H1 (cell line): ENCODE measurements around the gene ANAPC1. TPM values are rescaled to one million over a fixed set of nuclear protein-coding genes. Genes with fewer than 3 reads are reported as not detected.

Experiments used
- CTCF ChIA-PET: fragments of 300-600 bp; sonication (Branson Sonifier 250); formaldehyde crosslinking; loops from one replicate; lab custom pipeline; 2021; ENCODE audit not compliant: partially characterized antibody; lab: Charles Lee
- POLR2A ChIA-PET: fragments of 300-600 bp; sonication (Branson Sonifier 250); formaldehyde crosslinking; loops from one replicate; lab custom pipeline; 2021; ENCODE audit warnings: inconsistent platforms; ENCODE audit not compliant: partially characterized antibody; lab: Charles Lee
- DNase-seq, 2 experiments: peaks; one replicate each; pipeline versions ENCODE4 v3.0.0 to v3.0.0-alpha.2; 2010 to 2022; ENCODE audit warnings: low spot score in 2 of 2, low read depth in 1 of 2, mixed read lengths in 1 of 2
- FAIRE-seq: peaks from 2 replicates; lab custom pipeline; 2011; peaks lifted over from hg19 to GRCh38; lab: Jason Lieb, UNC
- H2AFZ ChIP-seq: 2 replicates; pipeline ENCODE4 v1.8.1; 2012; ENCODE audit warnings: low read length, inconsistent platforms
- H2AK5ac ChIP-seq: 2 replicates; pipeline ENCODE4 v1.6.1; 2013; ENCODE audit warnings: low read depth, low read length
- H2BK120ac ChIP-seq: replicated peaks from 2 replicates; pipeline ENCODE3; 2013; ENCODE audit warnings: low read depth, low read length, inconsistent platforms
- H2BK12ac ChIP-seq: 2 replicates; pipeline ENCODE4 v1.6.1; 2013; ENCODE audit warnings: low read depth, low read length
- H2BK15ac ChIP-seq: 2 replicates; pipeline ENCODE4 v1.6.1; 2013; ENCODE audit warnings: low read length
- H2BK20ac ChIP-seq: 2 replicates; pipeline ENCODE4 v1.6.1; 2013; ENCODE audit warnings: low read length
- H2BK5ac ChIP-seq: 2 replicates; pipeline ENCODE4 v1.6.1; 2013; ENCODE audit warnings: low read depth, low read length
- H3K14ac ChIP-seq: 2 replicates; pipeline ENCODE4 v1.6.1; 2013; ENCODE audit warnings: inconsistent platforms; ENCODE audit not compliant: insufficient read length
- H3K18ac ChIP-seq: 2 replicates; pipeline ENCODE4 v1.6.1; 2013; ENCODE audit warnings: low read length; ENCODE audit errors: extremely low read depth
- H3K23ac ChIP-seq: 2 replicates; pipeline ENCODE4 v1.6.1; 2013; ENCODE audit warnings: inconsistent platforms; ENCODE audit not compliant: insufficient read length
- H3K23me2 ChIP-seq: 2 replicates; pipeline ENCODE4 v1.6.1; 2013; ENCODE audit warnings: low read depth, low read length
- H3K27ac ChIP-seq: 2 replicates; pipeline ENCODE4 v1.6.1; 2011; ENCODE audit warnings: low read depth, low read length, inconsistent platforms
- H3K27me3 ChIP-seq, 4 experiments: replicated peaks in 1 of 4; 1 replicate in 1 of 4; 2 replicates in 3 of 4; pipeline versions ENCODE4 v1.6.1 to v1.8.1; 2011 to 2013; ENCODE audit warnings: low read length in 3 of 4, mild to moderate bottlenecking in 3 of 4, inconsistent platforms in 2 of 4, mixed read lengths in 2 of 4, moderate library complexity in 1 of 4; ENCODE audit not compliant: control insufficient read depth in 3 of 4, insufficient read depth in 3 of 4; ENCODE audit errors: extremely low read depth in 1 of 4
- H3K36me3 ChIP-seq, 4 experiments: 2 replicates each; pipeline versions ENCODE4 v1.6.1 to v1.8.1; 2011 to 2013; ENCODE audit warnings: mild to moderate bottlenecking in 4 of 4, low read length in 3 of 4, moderate library complexity in 2 of 4, control low read depth in 1 of 4, inconsistent platforms in 1 of 4; ENCODE audit not compliant: insufficient read depth in 4 of 4, control insufficient read depth in 2 of 4
- H3K4ac ChIP-seq: replicated peaks from 2 replicates; pipeline ENCODE3; 2013; ENCODE audit warnings: low read length, low read depth, mixed read lengths, inconsistent platforms; ENCODE audit not compliant: insufficient read length
- H3K4me1 ChIP-seq, 4 experiments: replicated peaks in 1 of 4; 1 replicate in 1 of 4; 2 replicates in 3 of 4; pipeline versions ENCODE4 v1.6.1 to v1.8.1; 2011 to 2013; ENCODE audit warnings: low read length in 3 of 4, inconsistent platforms in 2 of 4, mixed read lengths in 1 of 4; ENCODE audit not compliant: insufficient read depth in 4 of 4, control insufficient read depth in 3 of 4
- H3K4me2 ChIP-seq, 2 experiments: 2 replicates each; pipeline versions ENCODE4 v1.6.1 to v1.8.1; 2011 to 2013; ENCODE audit warnings: low read depth in 2 of 2, low read length in 2 of 2, control low read depth in 1 of 2, inconsistent platforms in 1 of 2, mild to moderate bottlenecking in 1 of 2; ENCODE audit not compliant: insufficient read depth in 1 of 2
- H3K4me3 ChIP-seq, 4 experiments: fragments of 200-600, 300-600 bp in 1 of 4; sonication (generic), shearing (Covaris generic), sonication (Bioruptor Twin) in 1 of 4; 2 replicates each; pipeline versions ENCODE4 v1.5.1 to v1.8.1; 2011 to 2016; ENCODE audit warnings: low read length in 4 of 4, low read depth in 3 of 4, control low read depth in 2 of 4, inconsistent platforms in 2 of 4, mild to moderate bottlenecking in 2 of 4, mixed read lengths in 1 of 4, moderate library complexity in 1 of 4; ENCODE audit not compliant: insufficient read depth in 2 of 4; ENCODE audit errors: extremely low read depth in 1 of 4
- H3K56ac ChIP-seq: replicated peaks from 2 replicates; pipeline ENCODE3; 2013; ENCODE audit warnings: low read depth, mild to moderate bottlenecking, mixed read lengths, low read length, inconsistent platforms; ENCODE audit not compliant: insufficient read length
- H3K79me1 ChIP-seq: 2 replicates; pipeline ENCODE4 v1.6.1; 2013; ENCODE audit warnings: low read depth, low read length, control low read depth
- H3K79me2 ChIP-seq, 2 experiments: 2 replicates each; pipeline versions ENCODE4 v1.6.1 to v1.8.1; 2012 to 2013; ENCODE audit warnings: low read length in 2 of 2, mild to moderate bottlenecking in 2 of 2, inconsistent platforms in 1 of 2; ENCODE audit not compliant: insufficient read depth in 2 of 2, control insufficient read depth in 1 of 2
- H3K9ac ChIP-seq, 4 experiments: replicated peaks in 1 of 4; 1 replicate in 1 of 4; 2 replicates in 3 of 4; pipeline versions ENCODE4 v1.6.1 to v1.8.1; 2011 to 2013; ENCODE audit warnings: low read depth in 3 of 4, low read length in 3 of 4, control low read depth in 2 of 4, mild to moderate bottlenecking in 2 of 4, moderate library complexity in 2 of 4, inconsistent platforms in 1 of 4; ENCODE audit errors: extremely low read depth in 1 of 4
- H3K9me3 ChIP-seq, 2 experiments: 2 replicates each; pipeline versions ENCODE4 v1.6.1 to v1.8.1; 2012 to 2013; ENCODE audit warnings: mild to moderate bottlenecking in 2 of 2, moderate library complexity in 2 of 2, control low read depth in 1 of 2, inconsistent platforms in 1 of 2, low read depth in 1 of 2, low read length in 1 of 2, mixed read lengths in 1 of 2; ENCODE audit not compliant: insufficient read depth in 2 of 2
- H4K20me1 ChIP-seq, 2 experiments: replicated peaks in 1 of 2; 2 replicates each; pipeline versions ENCODE3 to v1.8.1; 2011 to 2013; ENCODE audit warnings: inconsistent platforms in 2 of 2, low read length in 2 of 2, mild to moderate bottlenecking in 1 of 2; ENCODE audit not compliant: insufficient read depth in 2 of 2, control insufficient read depth in 1 of 2
- H4K5ac ChIP-seq: 2 replicates; pipeline ENCODE4 v1.6.1; 2013; ENCODE audit warnings: low read length, low read depth, mixed read lengths, inconsistent platforms; ENCODE audit not compliant: insufficient read length
- H4K8ac ChIP-seq: 2 replicates; pipeline ENCODE4 v1.8.0; 2013; ENCODE audit warnings: mild to moderate bottlenecking, moderate library complexity, low read length, inconsistent platforms; ENCODE audit not compliant: insufficient read depth; ENCODE audit errors: extremely low read depth
- H4K91ac ChIP-seq: replicated peaks from 2 replicates; pipeline ENCODE3; 2013; ENCODE audit warnings: low read length, mixed read lengths, inconsistent platforms; ENCODE audit not compliant: insufficient read length
- CBX8 ChIP-seq: fragments of 300-800, 300-1000 bp; sonication (generic); IDR thresholded peaks from 2 replicates; pipeline ENCODE4 v1.7.1; 2016; ENCODE audit warnings: low read depth, low read length, borderline replicate concordance
- EZH2 ChIP-seq: fragments of 200-600 bp; sonication (generic); IDR thresholded peaks from 2 replicates; pipeline ENCODE4 v1.7.1; 2012; ENCODE audit warnings: low read depth, mild to moderate bottlenecking, moderate library complexity, low read length, inconsistent platforms; ENCODE audit not compliant: severe bottlenecking
- KDM5A ChIP-seq: fragments of 200-600 bp; IDR thresholded peaks from 2 replicates; pipeline ENCODE4 v1.7.1; 2012; ENCODE audit warnings: mild to moderate bottlenecking, low read length, inconsistent platforms, mixed read lengths
- POU5F1 ChIP-seq: IDR thresholded peaks from 2 replicates; pipeline ENCODE4 v1.6.1; 2011; ENCODE audit warnings: low read depth, mild to moderate bottlenecking, low read length, moderate library complexity
- RFX5 ChIP-seq: IDR thresholded peaks from 2 replicates; pipeline ENCODE4 v1.6.1; 2011; ENCODE audit warnings: low read depth, low read length, improper control_type of control experiment, borderline replicate concordance
- SRF ChIP-seq: IDR thresholded peaks from 2 replicates; pipeline ENCODE4 v1.6.1; 2011; ENCODE audit warnings: mild to moderate bottlenecking, low read depth, low read length, moderate library complexity
- WGBS, 2 experiments: shearing (Covaris generic) in 1 of 2; methylation state at CpG; one replicate each; pipeline versions ENCODE4 v1.1.6 to v1.1.7; 2013 to 2015; ENCODE audit warnings: low lambda C conversion rate in 2 of 2, mixed read lengths in 2 of 2, inconsistent platforms in 1 of 2, low coverage in 1 of 2, missing lambda C conversion rate in 1 of 2; ENCODE audit not compliant: insufficient replicate concordance in 2 of 2, insufficient coverage in 1 of 2, insufficient read length in 1 of 2; ENCODE audit errors: extremely low coverage in 1 of 2, missing lambda C conversion rate in 1 of 2; 5-methylcytosine and 5-hydroxymethylcytosine counted together
- polyA plus RNA-seq, 7 experiments: library from polyadenylated mRNA; depleted of rRNA in 3 of 7; stranded (reverse) in 5 of 7; unstranded in 2 of 7; fragments of >200 nt in 5 of 7; fragments of 200-250 nt in 2 of 7; gene quantifications; 1 replicate in 5 of 7; 2 replicates in 1 of 7; 4 replicates in 1 of 7; pipeline versions ENCODE4 v1.2.1 to v1.2.3, GENCODE V29; 2011 to 2013; ENCODE audit warnings: missing spikeins in 2 of 7, mixed read lengths in 2 of 7
- total RNA-seq: library from RNA; stranded (reverse); fragmentation: NEBNext Ultra II Directional; extraction: Animal tissue kit (Norgen Biotek cat#: 25700); gene quantifications from 2 replicates; pipeline ENCODE4 v1.2.1, GENCODE V29; 2021

ANAPC1 gene
- total and polyA plus RNA-seq, 2 of the 8 experiments (the other 6 are each of a cell fraction or from before 2014, with no cell fraction given) = 46.6 to 107 TPM

GRCh38 chr2:111927723-111928122, 43.7 kb upstream of the ANAPC1 start:
- Histone ChIP-seq H3K79me1 (no peaks in the 10 kb centered on the region), H3K14ac (no peak overlapping the region), H2BK12ac (no peak overlapping the region), H3K23ac (no peak overlapping the region), H3K27ac (no peak overlapping the region), H3K4me1 (peaks cover 0 to 3% (median 1%) of the 10 kb centered on the region in 4 experiments; a peak in 1 of 7 replicates), H2BK15ac (no peak overlapping the region), H4K91ac (no peak overlapping the region), H3K56ac (no peak overlapping the region), H4K20me1 (no peaks in the 10 kb centered on the region), H3K27me3 (no peaks in the 10 kb centered on the region), H3K9ac (no peak overlapping the region), H3K4me2 (no peak overlapping the region), H3K36me3 (peaks cover 0 to 3% (median 0%) of the 10 kb centered on the region in 4 experiments; a peak in 1 of 8 replicates), H4K8ac (no peak overlapping the region), H3K23me2 (no peaks in the 10 kb centered on the region), H3K79me2 (no peaks in the 10 kb centered on the region), H2AFZ (no peak overlapping the region), H3K18ac (no peak overlapping the region), H2BK5ac (no peak overlapping the region), H3K9me3 (no peaks in the 10 kb centered on the region), H4K5ac (no peak overlapping the region), H3K4ac (no peak overlapping the region), H2AK5ac (no peak overlapping the region), H2BK20ac (no peak overlapping the region; the same call in 1 of the 2 replicates), H3K4me3 (no peak overlapping the region), H2BK120ac (no peak overlapping the region)
- ChIA-PET CTCF (interaction anchor here (0.6 to 3.4 kb wide), 5 partner anchors 9 to 31 kb away, joined by 3 to 16 read pairs (median 4); no protein-coding TSS in a partner anchor), POLR2A (interaction anchor here (0.6 kb wide), 2 partner anchors 10 to 12 kb away, joined by 3 read pairs; no protein-coding TSS in a partner anchor)
- FAIRE-seq (no peak), DNase-seq (no peak)
- 88% methylated on average over 2 of the region's 2 CpGs; no CpG with 5 or more reads in 1 of the 2 experiments for WGBS, 2 experiments
- TF ChIP-seq POU5F1 (no peak), EZH2 (no peak), KDM5A (no peak), CBX8 (no peak), SRF (no peak), RFX5 (no peak)
